K562 (cell line): ENCODE results near the gene LENG8.

Experiments
- CHD1 ChIP-seq: fragments of 200-600 bp; sonication (generic); IDR thresholded peaks from one replicate; pipeline ENCODE4 v1.6.1; 2012; ENCODE audit warnings: mild to moderate bottlenecking, moderate library complexity, low read length, inconsistent platforms
- GTF2B ChIP-seq: IDR thresholded peaks from 2 replicates; pipeline ENCODE4 v1.6.1; 2011; ENCODE audit not compliant: insufficient read length; ENCODE audit errors: extremely low read depth
- POLR2AphosphoS5 ChIP-seq: IDR thresholded peaks from 2 replicates; pipeline ENCODE4 v1.6.1; 2011; ENCODE audit warnings: mild to moderate bottlenecking, low read depth, low read length, moderate library complexity; ENCODE audit not compliant: control insufficient read depth, insufficient read depth

GRCh38 chr19:54457773-54458647, 9.0 kb downstream of the LENG8 start:
- no peak for TF ChIP-seq CHD1
- TF ChIP-seq POLR2AphosphoS5: no peak
- TF ChIP-seq GTF2B: no peak
